K562 (cell line): ENCODE measurements around the gene SLC48A1. TPM values are rescaled to one million over a fixed set of nuclear protein-coding genes. Genes with fewer than 3 reads are reported as not detected.

Source experiments
- CBFB ChIP-seq: sonication (generic); formaldehyde crosslinking; IDR thresholded peaks from 2 replicates; pipeline ENCODE4 v1.4.0; 2020; ENCODE audit warnings: mild to moderate bottlenecking, missing genetic modification reagents
- ELF2 ChIP-seq: fragments of 250-450 bp; sonication (Bioruptor Pico); IDR thresholded peaks from 2 replicates; pipeline ENCODE4 v1.5.0; 2021; ENCODE audit warnings: mild to moderate bottlenecking
- ESRRB ChIP-seq: fragments of 250-450 bp; sonication (Bioruptor Pico); IDR thresholded peaks from 2 replicates; pipeline ENCODE4 v1.5.0; 2020; ENCODE audit warnings: mild to moderate bottlenecking, moderate library complexity, borderline replicate concordance
- HNRNPL ChIP-seq: fragments of 200-400 bp; formaldehyde crosslinking; IDR thresholded peaks from 2 replicates; pipeline ENCODE4 v1.6.1; 2017; ENCODE audit warnings: low read depth, mild to moderate bottlenecking, low read length
- IRF2 ChIP-seq: sonication (generic); formaldehyde crosslinking; IDR thresholded peaks from 2 replicates; pipeline ENCODE4 v1.8.1; 2022; ENCODE audit warnings: mild to moderate bottlenecking, missing genetic modification reagents
- MYC ChIP-seq, 2 experiments: fragments of 250-450 bp in 1 of 2; sonication (Bioruptor Pico) in 1 of 2; IDR thresholded peaks; 2 replicates each; pipeline versions ENCODE4 v1.5.1 to v1.6.1; 2012 to 2021; ENCODE audit warnings: low read depth in 2 of 2, borderline replicate concordance in 1 of 2, improper control_type of control experiment in 1 of 2, low read length in 1 of 2, mild to moderate bottlenecking in 1 of 2, moderate library complexity in 1 of 2
- POLR2H ChIP-seq: IDR thresholded peaks from 2 replicates; pipeline ENCODE4 v1.6.1; 2016; ENCODE audit warnings: missing genetic modification characterization, low read depth, mild to moderate bottlenecking, control low read depth, missing compliant biosample characterization, moderate library complexity
- PRMT5 ChIP-seq: sonication (generic); formaldehyde crosslinking; IDR thresholded peaks from 2 replicates; pipeline ENCODE4 v1.5.0; 2020; ENCODE audit warnings: missing genetic modification reagents
- PTRF ChIP-seq: fragments of 450-650 bp; IDR thresholded peaks from 2 replicates; pipeline ENCODE4 v1.6.1; 2016; ENCODE audit warnings: mild to moderate bottlenecking, missing genetic modification characterization, missing compliant biosample characterization
- RBM14 ChIP-seq: fragments of 200-400 bp; formaldehyde crosslinking; IDR thresholded peaks from 2 replicates; pipeline ENCODE4 v1.6.1; 2018; ENCODE audit warnings: low read depth, mild to moderate bottlenecking, low read length, moderate library complexity, borderline replicate concordance; ENCODE audit not compliant: insufficient read depth
- RNF2 ChIP-seq: sonication (generic); IDR thresholded peaks from 2 replicates; pipeline ENCODE4 v1.6.1; 2016
- SREBF1 ChIP-seq: fragments of 150-350 bp; IDR thresholded peaks from 2 replicates; pipeline ENCODE4 v1.6.1; 2014; ENCODE audit warnings: antibody characterized with exemption, low read depth, low read length, borderline replicate concordance
- STAT5A ChIP-seq: IDR thresholded peaks from 2 replicates; pipeline ENCODE4 v1.6.1; 2012; ENCODE audit warnings: low read length, inconsistent platforms, borderline replicate concordance
- TCF7 ChIP-seq: sonication (generic); IDR thresholded peaks from 2 replicates; pipeline ENCODE4 v1.6.1; 2016; ENCODE audit warnings: antibody characterized with exemption, borderline replicate concordance
- XRCC3 ChIP-seq: fragments of 450-650 bp; IDR thresholded peaks from 2 replicates; pipeline ENCODE4 v1.6.1; 2017; ENCODE audit warnings: mild to moderate bottlenecking, moderate library complexity
- ZNF41 ChIP-seq: fragments of 250-450 bp; sonication (Bioruptor Pico); conservative IDR thresholded peaks from 2 replicates; pipeline ENCODE4 v1.4.0; 2020; ENCODE audit warnings: mild to moderate bottlenecking
- polyA plus RNA-seq, 8 experiments: library from polyadenylated mRNA; depleted of rRNA in 4 of 8; stranded (reverse) in 5 of 8; unstranded in 3 of 8; fragments of >200 nt; fragmentation: Nextera tagmentation in 2 of 8; fragmentation: Illumina TruSeq in 1 of 8; extraction: Ambion mirVana in 2 of 8; extraction: Trizol in 1 of 8; gene quantifications; 2 replicates each; pipeline versions ENCODE4 v1.2.1 to v1.2.3, GENCODE V29; 2011 to 2014; ENCODE audit warnings: inconsistent platforms in 1 of 8, missing spikeins in 1 of 8
- total RNA-seq, 7 experiments: library from RNA; depleted of rRNA in 6 of 7; stranded (reverse); fragments of >200 nt in 6 of 7; fragmentation: Illumina TruSeq in 2 of 7; extraction: Trizol in 2 of 7; gene quantifications; 2 replicates each; pipeline versions ENCODE4 v1.2.1 to v1.2.3, GENCODE V29; 2011 to 2021; ENCODE audit warnings: low replicate concordance in 1 of 7
- TF ChIP-seq, protein P1 (sequence below): IDR thresholded peaks from 3 replicates; pipeline ENCODE4 v1.6.1; 2011; ENCODE audit warnings: borderline replicate concordance, mild to moderate bottlenecking, moderate library complexity; ENCODE audit not compliant: insufficient read length; ENCODE audit errors: extremely low read depth
- TF ChIP-seq, protein P2 (sequence below), 2 experiments: fragments of 150-350 bp in 1 of 2; IDR thresholded peaks; 2 replicates each; pipeline ENCODE4 v1.6.1; 2012 to 2016; ENCODE audit warnings: low read depth in 2 of 2, low read length in 2 of 2, mild to moderate bottlenecking in 1 of 2, moderate library complexity in 1 of 2
- TF ChIP-seq, protein P3 (sequence below): fragments of 250-450 bp; sonication (Bioruptor Pico); IDR thresholded peaks from 2 replicates; pipeline ENCODE4 v1.4.0; 2020; ENCODE audit warnings: borderline replicate concordance

Gene SLC48A1
- total and polyA plus RNA-seq, 9 of the 15 experiments (the other 6 are each of a cell fraction or from before 2014, with no cell fraction given), result 10.7 to 37.5 (median 18.7) TPM

DNA sequence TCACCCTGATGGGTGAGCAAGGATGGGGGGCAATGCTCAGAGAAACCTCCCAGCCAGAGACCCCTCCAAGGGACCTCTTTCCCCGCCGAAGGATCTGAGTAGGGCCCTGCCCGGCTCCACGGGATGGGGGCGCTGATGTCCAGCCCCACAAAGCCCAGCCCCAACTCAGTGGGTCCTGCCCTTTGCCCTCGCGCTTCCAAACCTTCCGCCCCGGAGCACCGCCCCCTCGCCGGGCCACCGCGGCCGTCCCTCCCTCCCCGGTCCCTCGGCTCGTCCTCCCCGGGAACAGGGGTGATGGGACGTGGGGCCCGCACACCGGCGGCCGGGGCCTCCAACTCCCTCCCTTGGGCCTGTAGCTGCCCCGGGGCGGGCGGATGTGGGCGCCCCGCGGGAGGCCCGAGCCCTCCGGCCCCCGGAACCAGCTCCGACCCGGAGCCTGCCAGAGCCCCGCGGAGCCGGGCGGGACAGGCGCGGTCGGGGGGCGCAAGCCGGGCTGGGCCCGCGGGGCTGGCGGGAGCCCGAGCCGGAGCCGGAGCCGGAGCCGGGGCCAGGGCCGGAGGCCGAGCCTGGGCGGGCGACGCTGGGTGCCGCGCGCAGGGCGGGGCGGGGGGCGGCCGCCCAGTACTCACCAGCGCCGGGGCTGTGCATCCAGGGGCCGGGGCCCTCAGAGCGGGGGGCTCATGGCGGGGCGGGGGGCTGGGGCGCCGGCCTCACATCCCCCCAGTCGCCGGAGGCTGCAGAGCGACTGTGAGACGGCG lies 46.3 kb downstream of the SLC48A1 start (continued):
- TF ChIP-seq XRCC3, result no peak
- peak; percentile 62; the same call in 1 of the 2 replicates for TF ChIP-seq HNRNPL
- TF ChIP-seq MYC (IDR thresholded peaks at IDR 0.05; ENCODE audit: low read depth, low read length), result peak; percentile 20; the same call in 1 of the 2 replicates
- no peak for TF ChIP-seq MYC (CRISPR knock-in tag; IDR thresholded peaks at IDR 0.05; ENCODE audit: borderline replicate concordance, low read depth)
- TF ChIP-seq, protein P1, sequence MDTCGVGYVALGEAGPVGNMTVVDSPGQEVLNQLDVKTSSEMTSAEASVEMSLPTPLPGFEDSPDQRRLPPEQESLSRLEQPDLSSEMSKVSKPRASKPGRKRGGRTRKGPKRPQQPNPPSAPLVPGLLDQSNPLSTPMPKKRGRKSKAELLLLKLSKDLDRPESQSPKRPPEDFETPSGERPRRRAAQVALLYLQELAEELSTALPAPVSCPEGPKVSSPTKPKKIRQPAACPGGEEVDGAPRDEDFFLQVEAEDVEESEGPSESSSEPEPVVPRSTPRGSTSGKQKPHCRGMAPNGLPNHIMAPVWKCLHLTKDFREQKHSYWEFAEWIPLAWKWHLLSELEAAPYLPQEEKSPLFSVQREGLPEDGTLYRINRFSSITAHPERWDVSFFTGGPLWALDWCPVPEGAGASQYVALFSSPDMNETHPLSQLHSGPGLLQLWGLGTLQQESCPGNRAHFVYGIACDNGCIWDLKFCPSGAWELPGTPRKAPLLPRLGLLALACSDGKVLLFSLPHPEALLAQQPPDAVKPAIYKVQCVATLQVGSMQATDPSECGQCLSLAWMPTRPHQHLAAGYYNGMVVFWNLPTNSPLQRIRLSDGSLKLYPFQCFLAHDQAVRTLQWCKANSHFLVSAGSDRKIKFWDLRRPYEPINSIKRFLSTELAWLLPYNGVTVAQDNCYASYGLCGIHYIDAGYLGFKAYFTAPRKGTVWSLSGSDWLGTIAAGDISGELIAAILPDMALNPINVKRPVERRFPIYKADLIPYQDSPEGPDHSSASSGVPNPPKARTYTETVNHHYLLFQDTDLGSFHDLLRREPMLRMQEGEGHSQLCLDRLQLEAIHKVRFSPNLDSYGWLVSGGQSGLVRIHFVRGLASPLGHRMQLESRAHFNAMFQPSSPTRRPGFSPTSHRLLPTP, result no peak
- TF ChIP-seq STAT5A, result no peak
- no peak for TF ChIP-seq RBM14
- TF ChIP-seq, protein P2, sequence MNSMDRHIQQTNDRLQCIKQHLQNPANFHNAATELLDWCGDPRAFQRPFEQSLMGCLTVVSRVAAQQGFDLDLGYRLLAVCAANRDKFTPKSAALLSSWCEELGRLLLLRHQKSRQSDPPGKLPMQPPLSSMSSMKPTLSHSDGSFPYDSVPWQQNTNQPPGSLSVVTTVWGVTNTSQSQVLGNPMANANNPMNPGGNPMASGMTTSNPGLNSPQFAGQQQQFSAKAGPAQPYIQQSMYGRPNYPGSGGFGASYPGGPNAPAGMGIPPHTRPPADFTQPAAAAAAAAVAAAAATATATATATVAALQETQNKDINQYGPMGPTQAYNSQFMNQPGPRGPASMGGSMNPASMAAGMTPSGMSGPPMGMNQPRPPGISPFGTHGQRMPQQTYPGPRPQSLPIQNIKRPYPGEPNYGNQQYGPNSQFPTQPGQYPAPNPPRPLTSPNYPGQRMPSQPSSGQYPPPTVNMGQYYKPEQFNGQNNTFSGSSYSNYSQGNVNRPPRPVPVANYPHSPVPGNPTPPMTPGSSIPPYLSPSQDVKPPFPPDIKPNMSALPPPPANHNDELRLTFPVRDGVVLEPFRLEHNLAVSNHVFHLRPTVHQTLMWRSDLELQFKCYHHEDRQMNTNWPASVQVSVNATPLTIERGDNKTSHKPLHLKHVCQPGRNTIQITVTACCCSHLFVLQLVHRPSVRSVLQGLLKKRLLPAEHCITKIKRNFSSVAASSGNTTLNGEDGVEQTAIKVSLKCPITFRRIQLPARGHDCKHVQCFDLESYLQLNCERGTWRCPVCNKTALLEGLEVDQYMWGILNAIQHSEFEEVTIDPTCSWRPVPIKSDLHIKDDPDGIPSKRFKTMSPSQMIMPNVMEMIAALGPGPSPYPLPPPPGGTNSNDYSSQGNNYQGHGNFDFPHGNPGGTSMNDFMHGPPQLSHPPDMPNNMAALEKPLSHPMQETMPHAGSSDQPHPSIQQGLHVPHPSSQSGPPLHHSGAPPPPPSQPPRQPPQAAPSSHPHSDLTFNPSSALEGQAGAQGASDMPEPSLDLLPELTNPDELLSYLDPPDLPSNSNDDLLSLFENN (IDR thresholded peaks at IDR 0.05; ENCODE audit: low read depth in 2 of 2, low read length in 2 of 2), result no peak
- 0 out of 2 replicates have a peak, but pooled peaks have one; percentile 50 for TF ChIP-seq TCF7
- TF ChIP-seq, protein P3, sequence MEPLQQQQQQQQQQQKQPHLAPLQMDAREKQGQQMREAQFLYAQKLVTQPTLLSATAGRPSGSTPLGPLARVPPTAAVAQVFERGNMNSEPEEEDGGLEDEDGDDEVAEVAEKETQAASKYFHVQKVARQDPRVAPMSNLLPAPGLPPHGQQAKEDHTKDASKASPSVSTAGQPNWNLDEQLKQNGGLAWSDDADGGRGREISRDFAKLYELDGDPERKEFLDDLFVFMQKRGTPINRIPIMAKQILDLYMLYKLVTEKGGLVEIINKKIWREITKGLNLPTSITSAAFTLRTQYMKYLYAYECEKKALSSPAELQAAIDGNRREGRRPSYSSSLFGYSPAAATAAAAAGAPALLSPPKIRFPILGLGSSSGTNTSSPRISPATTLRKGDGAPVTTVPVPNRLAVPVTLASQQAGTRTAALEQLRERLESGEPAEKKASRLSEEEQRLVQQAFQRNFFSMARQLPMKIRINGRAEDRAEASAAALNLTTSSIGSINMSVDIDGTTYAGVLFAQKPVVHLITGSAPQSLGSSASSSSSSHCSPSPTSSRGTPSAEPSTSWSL (CRISPR knock-in tag), result no peak
- TF ChIP-seq RNF2, result no peak
- TF ChIP-seq ESRRB, result no peak
- no peak for TF ChIP-seq PRMT5 (CRISPR knock-in tag)
- TF ChIP-seq ELF2 (CRISPR knock-in tag), result no peak
- no peak for TF ChIP-seq POLR2H (tag)
- TF ChIP-seq PTRF (tag), result no peak
- TF ChIP-seq ZNF41 (CRISPR knock-in tag), result no peak
- TF ChIP-seq SREBF1, result no peak
- TF ChIP-seq IRF2 (CRISPR knock-in tag), result no peak
- TF ChIP-seq CBFB (CRISPR knock-in tag), result no peak
